ENCODE data around the gene PLCE1.

PLCE1 gene

GRCh38 chr10:94023906-94024305, 30.2 kb downstream of the PLCE1 start:
- Histone ChIP-seq H3K9ac (ENCODE audit: low read depth, low read length) (no peak overlapping the region), H3K9me3 (ENCODE audit: control insufficient read depth, insufficient read depth, low read length) (peaks cover 6% of the 10 kb centered on the region), H3K4me1 (ENCODE audit: insufficient read depth, low read length) (no peaks in the 10 kb centered on the region), H3K36me3 (ENCODE audit: insufficient read depth, low read length) (no peaks in the 10 kb centered on the region)

DNA sequence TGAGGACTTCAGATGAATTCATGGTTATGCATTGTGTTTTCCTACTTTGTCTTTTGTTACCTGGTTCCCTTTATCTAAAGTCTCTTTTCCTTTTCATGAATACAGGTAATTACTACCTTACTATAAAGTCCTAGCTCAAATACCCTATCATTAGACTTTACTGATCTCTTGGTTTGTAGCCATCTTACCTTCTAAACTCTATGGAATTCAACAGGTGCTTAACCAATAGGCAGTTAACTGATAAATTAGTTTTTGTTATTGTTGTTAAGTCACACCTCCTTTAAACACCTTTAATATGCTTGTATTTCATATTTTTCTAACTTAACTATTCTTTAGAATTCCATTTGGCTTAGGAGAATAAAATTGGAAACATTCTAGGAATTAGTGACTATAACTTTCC, 30.7 kb downstream of the PLCE1 start:
- peaks cover 6% of the 10 kb centered on the region for H3K9me3 ChIP-seq (ENCODE audit: control insufficient read depth, insufficient read depth, low read length)
- no peaks in the 10 kb centered on the region for H3K36me3 ChIP-seq (ENCODE audit: insufficient read depth, low read length)
- no peak overlapping the region for H3K9ac ChIP-seq (ENCODE audit: low read depth, low read length)
- H3K4me1 ChIP-seq (ENCODE audit: insufficient read depth, low read length) = no peaks in the 10 kb centered on the region

- no peaks in the 10 kb centered on the region for H3K4me1 ChIP-seq (ENCODE audit: insufficient read depth, low read length)
- H3K9ac ChIP-seq (ENCODE audit: low read depth, low read length) = no peak overlapping the region
- H3K9me3 ChIP-seq (ENCODE audit: control insufficient read depth, insufficient read depth, low read length) = peaks cover 9% of the 10 kb centered on the region
- H3K36me3 ChIP-seq (ENCODE audit: insufficient read depth, low read length) = no peaks in the 10 kb centered on the region
Observed at GRCh38 chr10:94025806-94026205, 32.1 kb downstream of the PLCE1 start.

DNA sequence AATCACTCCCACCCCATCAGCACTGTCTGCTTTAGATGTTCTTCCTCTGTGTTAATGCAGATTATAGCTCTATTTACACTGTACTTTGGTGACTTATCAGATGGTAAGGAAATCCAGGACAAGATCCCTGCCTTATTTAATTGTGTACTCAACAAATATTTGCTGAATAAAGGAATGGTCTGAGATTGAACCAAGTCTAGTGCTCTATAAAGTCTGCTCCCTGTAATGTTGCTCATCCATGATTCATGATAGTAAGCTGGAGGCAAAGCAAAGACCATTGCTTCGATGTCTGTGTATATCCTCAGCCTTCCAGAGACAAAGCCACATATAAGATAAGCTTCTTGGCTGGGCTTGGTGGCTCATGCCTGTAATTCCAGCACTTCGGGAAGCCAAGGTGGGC, 33.5 kb downstream of the PLCE1 start:
- Histone ChIP-seq H3K36me3 (ENCODE audit: insufficient read depth, low read length) (no peaks in the 10 kb centered on the region), H3K9me3 (ENCODE audit: control insufficient read depth, insufficient read depth, low read length) (peaks cover 9% of the 10 kb centered on the region), H3K9ac (ENCODE audit: low read depth, low read length) (no peak overlapping the region), H3K4me1 (ENCODE audit: insufficient read depth, low read length) (no peaks in the 10 kb centered on the region)

GRCh38 chr10:94029955-94030354, 36.2 kb downstream of the PLCE1 start:
- Histone ChIP-seq H3K9ac (ENCODE audit: low read depth, low read length) (no peak overlapping the region), H3K36me3 (ENCODE audit: insufficient read depth, low read length) (no peaks in the 10 kb centered on the region), H3K9me3 (ENCODE audit: control insufficient read depth, insufficient read depth, low read length) (peaks cover 9% of the 10 kb centered on the region), H3K4me1 (ENCODE audit: insufficient read depth, low read length) (no peaks in the 10 kb centered on the region)

DNA sequence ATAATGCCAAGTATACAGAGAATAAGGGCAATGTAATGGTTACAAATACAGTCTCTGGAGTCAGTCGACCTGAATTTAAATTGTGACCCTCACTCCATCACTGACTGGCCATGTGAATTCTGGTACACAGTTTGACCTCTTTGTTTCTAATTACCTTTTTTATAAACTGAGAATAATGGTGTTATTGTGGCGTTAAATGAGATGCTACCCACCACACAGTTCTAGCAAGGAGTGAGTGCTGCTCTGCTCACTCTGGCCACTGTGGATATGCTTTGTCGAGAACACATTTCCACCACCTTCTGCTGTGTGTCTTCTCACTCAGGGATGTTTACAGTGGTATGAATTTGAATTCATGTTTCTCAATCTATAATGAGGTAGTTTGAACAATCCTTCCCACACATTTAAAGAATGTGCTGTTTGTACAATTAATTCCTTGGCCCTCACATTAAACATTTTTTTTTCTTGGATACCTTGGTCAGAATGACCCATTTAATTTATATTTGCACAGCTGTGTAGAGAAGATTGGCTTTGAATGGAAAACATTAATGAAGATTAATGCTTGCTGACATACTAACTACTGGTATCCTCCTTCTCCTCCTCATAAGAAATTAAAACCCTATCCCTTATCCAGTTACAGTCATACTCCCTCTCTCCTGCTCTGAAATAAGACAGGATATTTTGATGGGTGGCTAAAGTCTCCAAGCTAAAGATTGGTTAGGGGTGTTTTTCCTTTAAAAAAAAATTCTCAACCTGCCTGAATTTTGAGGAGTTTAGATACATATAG, 42.4 kb downstream of the PLCE1 start:
- no peaks in the 10 kb centered on the region for H3K4me1 ChIP-seq (ENCODE audit: insufficient read depth, low read length)

DNA sequence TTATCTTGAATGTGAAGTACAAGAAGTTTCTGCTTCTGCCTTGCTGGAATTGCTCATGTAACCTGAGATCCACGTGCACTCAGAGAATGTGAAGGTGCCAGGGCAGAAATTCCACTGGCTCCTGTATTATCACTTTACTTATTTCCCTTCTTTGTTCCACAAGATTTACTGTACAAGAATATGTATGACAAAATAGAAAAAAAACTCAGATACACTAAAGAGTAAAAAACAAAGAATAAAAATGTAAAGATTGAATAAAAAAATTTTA, 43.0 kb downstream of the PLCE1 start:
- Histone ChIP-seq H3K36me3 (ENCODE audit: insufficient read depth, low read length) (no peaks in the 10 kb centered on the region), H3K9ac (ENCODE audit: low read depth, low read length) (no peak overlapping the region), H3K9me3 (ENCODE audit: control insufficient read depth, insufficient read depth, low read length) (no peaks in the 10 kb centered on the region; the same call in 1 of the 2 replicates), H3K4me1 (ENCODE audit: insufficient read depth, low read length) (no peaks in the 10 kb centered on the region)

More for the DNA sequence above, 42.4 kb downstream of the PLCE1 start:
- no peaks in the 10 kb centered on the region; the same call in 1 of the 2 replicates for H3K9me3 ChIP-seq (ENCODE audit: control insufficient read depth, insufficient read depth, low read length)
- H3K36me3 ChIP-seq (ENCODE audit: insufficient read depth, low read length) = no peaks in the 10 kb centered on the region
- H3K9ac ChIP-seq (ENCODE audit: low read depth, low read length) = no peak overlapping the region

DNA sequence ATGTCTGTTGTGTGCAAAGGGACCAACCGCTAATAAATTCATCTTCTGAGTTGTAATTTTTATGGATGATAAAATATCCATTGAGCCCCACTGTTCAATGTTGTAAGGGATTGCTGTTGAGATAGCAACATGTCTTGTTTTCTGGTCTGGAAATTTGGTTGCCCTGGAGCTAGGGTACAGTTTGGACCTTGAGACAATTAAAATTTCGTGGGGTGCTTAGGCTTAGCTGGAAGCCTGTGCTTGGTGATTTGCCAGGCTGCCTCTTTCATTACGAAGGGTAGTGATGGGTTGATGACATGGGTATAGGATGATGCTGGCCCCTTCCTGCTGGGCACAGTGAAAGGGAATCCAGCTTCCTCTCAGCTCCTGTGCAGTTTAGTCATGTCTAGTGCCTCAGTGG, 43.6 kb downstream of the PLCE1 start:
- no peaks in the 10 kb centered on the region for H3K4me1 ChIP-seq (ENCODE audit: insufficient read depth, low read length)
- H3K9me3 ChIP-seq (ENCODE audit: control insufficient read depth, insufficient read depth, low read length) = no peaks in the 10 kb centered on the region; the same call in 1 of the 2 replicates
- no peaks in the 10 kb centered on the region for H3K36me3 ChIP-seq (ENCODE audit: insufficient read depth, low read length)
- H3K9ac ChIP-seq (ENCODE audit: low read depth, low read length) = no peak overlapping the region

DNA sequence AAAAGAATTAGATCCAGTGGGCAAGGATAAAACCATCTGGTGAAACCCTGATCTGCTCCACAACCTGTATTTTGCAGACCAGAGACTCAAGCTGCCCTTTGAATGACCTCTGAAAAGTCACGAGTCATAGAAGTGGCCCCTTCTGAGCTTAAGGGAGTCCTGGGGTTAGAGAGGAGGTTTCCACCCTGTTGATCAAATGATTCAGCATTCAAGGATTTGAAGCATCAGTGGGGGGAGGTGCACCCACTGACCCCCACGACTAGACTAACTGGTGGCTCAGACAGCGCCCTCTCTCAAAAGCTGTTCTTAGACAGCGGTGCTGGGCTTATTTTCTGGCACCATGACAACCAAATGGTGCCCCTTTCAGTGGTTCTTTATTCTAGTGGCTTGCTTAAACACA, 44.3 kb downstream of the PLCE1 start:
- Histone ChIP-seq H3K9ac (ENCODE audit: low read depth, low read length) (no peak overlapping the region), H3K4me1 (ENCODE audit: insufficient read depth, low read length) (no peaks in the 10 kb centered on the region), H3K9me3 (ENCODE audit: control insufficient read depth, insufficient read depth, low read length) (no peaks in the 10 kb centered on the region; the same call in 1 of the 2 replicates), H3K36me3 (ENCODE audit: insufficient read depth, low read length) (no peaks in the 10 kb centered on the region)

- Histone ChIP-seq H3K4me1 (ENCODE audit: insufficient read depth, low read length) (no peaks in the 10 kb centered on the region), H3K36me3 (ENCODE audit: insufficient read depth, low read length) (no peaks in the 10 kb centered on the region), H3K9ac (ENCODE audit: low read depth, low read length) (no peak overlapping the region), H3K9me3 (ENCODE audit: control insufficient read depth, insufficient read depth, low read length) (no peaks in the 10 kb centered on the region)
Observed at GRCh38 chr10:94041206-94041605, 47.5 kb downstream of the PLCE1 start.

DNA sequence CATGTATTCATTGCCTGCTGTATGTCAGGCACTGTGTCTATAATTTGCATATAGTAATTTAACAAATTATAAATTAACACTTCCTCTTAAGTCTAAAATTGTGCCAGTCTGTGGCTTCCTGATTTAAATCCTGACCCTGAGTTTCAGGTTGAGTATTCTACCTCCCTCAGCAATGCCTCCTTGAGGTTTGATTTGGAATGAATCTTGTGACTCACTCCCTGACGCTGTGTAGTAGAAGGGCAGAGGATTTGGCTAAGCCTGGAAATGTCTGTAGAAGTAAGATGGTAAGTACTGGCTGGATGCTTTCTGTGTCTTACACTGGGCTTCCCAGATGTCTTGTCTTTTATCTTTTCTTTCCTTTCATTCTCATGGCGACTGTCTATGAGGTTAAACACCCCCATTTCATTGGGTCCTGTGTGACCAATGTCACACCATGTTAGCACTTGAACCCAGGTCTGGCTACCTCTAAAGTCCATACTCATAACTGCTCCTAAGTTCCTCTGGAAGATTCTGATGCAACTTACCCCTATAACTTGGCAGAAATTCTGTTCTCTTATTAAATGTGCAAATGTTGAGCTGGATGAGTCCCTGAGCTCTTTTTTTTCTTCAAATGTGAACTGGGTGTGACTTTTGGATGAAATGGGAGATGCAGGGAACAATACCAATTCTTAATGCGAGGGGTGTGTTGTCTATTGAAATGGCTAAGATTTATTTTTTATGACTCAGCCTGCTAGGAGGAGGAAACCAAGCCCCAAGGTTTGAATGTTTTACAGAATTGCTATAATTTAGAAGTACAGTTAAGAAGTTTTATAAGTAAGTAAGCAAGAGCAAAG, 48.5 kb downstream of the PLCE1 start:
- Histone ChIP-seq H3K36me3 (ENCODE audit: insufficient read depth, low read length) (no peaks in the 10 kb centered on the region), H3K4me1 (ENCODE audit: insufficient read depth, low read length) (no peaks in the 10 kb centered on the region), H3K9ac (ENCODE audit: low read depth, low read length) (no peak overlapping the region), H3K9me3 (ENCODE audit: control insufficient read depth, insufficient read depth, low read length) (no peaks in the 10 kb centered on the region)

DNA sequence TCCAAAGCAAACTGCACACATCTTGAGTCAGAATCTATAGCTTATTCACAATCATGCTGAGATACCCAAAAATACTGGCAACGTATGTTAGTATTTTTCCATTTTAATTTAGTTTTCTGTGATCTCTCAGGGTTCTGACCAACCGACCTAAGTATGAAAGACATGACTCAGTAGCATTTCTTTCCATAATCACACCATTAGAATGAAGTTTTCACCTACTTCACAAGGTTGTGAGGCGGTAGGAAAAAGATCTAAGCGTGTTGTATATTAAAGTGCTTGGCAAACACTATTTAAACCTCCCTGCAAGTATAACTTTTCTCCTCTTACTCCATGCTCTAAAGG, 49.1 kb downstream of the PLCE1 start:
- no peaks in the 10 kb centered on the region for H3K9me3 ChIP-seq (ENCODE audit: control insufficient read depth, insufficient read depth, low read length)
- no peak overlapping the region for H3K9ac ChIP-seq (ENCODE audit: low read depth, low read length)
- no peaks in the 10 kb centered on the region for H3K36me3 ChIP-seq (ENCODE audit: insufficient read depth, low read length)
- H3K4me1 ChIP-seq (ENCODE audit: insufficient read depth, low read length) = no peaks in the 10 kb centered on the region
